ENCODE results near the gene CLEC3B. TPM values are rescaled to one million over a fixed set of nuclear protein-coding genes. Genes with fewer than 3 reads are reported as not detected.
A peak's percentile ranks its signal among the peaks of the same experiment; 100 is the strongest.

CLEC3B gene
- total and polyA plus RNA-seq, 8 donors, result 16.7 to 199 (median 27.5) TPM; not detected in 2

DNA sequence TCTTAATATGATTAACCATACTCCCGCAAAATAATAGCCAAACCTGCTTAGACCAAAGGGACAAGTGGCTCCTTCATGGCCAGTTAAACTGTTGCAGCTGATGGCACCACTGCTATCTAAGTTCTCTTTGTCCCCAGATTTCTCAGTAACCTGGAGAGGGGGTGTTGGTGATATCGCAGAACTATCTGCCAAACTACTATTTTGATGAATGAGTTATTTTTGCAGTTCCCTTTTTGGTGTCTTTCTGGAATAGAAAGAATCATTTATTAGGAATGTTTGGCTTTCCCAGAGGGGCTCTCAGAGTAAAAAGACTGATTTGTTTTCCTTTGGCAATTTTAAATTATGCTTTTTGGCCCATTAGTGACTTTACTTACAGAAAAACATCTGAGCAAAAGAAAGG, 33.0 kb downstream of the CLEC3B start:
- H3K4me1 ChIP-seq, result peaks cover 3 to 49% (median 12%) of the 10 kb centered on the region in 4 donors
- intact Hi-C loops (cut with DNase I; ENCODE audit: low total_unique reads), result no loop called here
- no peaks in the 10 kb centered on the region for H3K36me3 ChIP-seq
- WGBS, 5 donors, result 73 to 99% (median 87%) methylated on average over 2 of the region's 2 CpGs
- H3K4me3 ChIP-seq, result no peak overlapping the region
- TF ChIP-seq EP300 (IDR thresholded peaks at IDR 0.05), result no peak
- no peak for TF ChIP-seq POLR2A (IDR thresholded peaks at IDR 0.05)
- no peaks in the 10 kb centered on the region for H3K9me3 ChIP-seq
- H3K27me3 ChIP-seq, result no peaks in the 10 kb centered on the region
- no peak for DNase-seq
- H3K27ac ChIP-seq, result peak overlapping the region in 1 of 5 donors; percentile 34

- H3K36me3 ChIP-seq, result no peaks in the 10 kb centered on the region
- peaks cover 12 to 47% (median 14%) of the 10 kb centered on the region in 4 donors for H3K4me1 ChIP-seq
- DNase-seq, result no peak
- no peak overlapping the region for H3K4me3 ChIP-seq
- no peaks in the 10 kb centered on the region for H3K27me3 ChIP-seq
- no peaks in the 10 kb centered on the region for H3K9me3 ChIP-seq
- H3K27ac ChIP-seq, result peak overlapping the region in 2 of 5 donors; percentile 59 to 65
- TF ChIP-seq POLR2A (IDR thresholded peaks at IDR 0.05) (no peak), POLR2AphosphoS5 (IDR thresholded peaks at IDR 0.05) (no peak), EP300 (IDR thresholded peaks at IDR 0.05) (no peak), CTCF (IDR thresholded peaks at IDR 0.05) (no peak)
- intact Hi-C loops (cut with DNase I; ENCODE audit: low total_unique reads), result no loop called here
- whole genome bisulfite sequencing, 5 donors, result 43 to 59% (median 54%) methylated on average over 4 of the region's 4 CpGs
Observed at GRCh38 chr3:45060165-45060892, 34.2 kb downstream of the CLEC3B start.

GRCh38 chr3:45062697-45063070, 36.6 kb downstream of the CLEC3B start:
- H3K9me3 ChIP-seq, result no peaks in the 10 kb centered on the region
- no peaks in the 10 kb centered on the region for H3K27me3 ChIP-seq
- H3K4me3 ChIP-seq, result no peak overlapping the region
- DNase-seq, result no peak
- TF ChIP-seq POLR2AphosphoS5 (IDR thresholded peaks at IDR 0.05), result no peak
- TF ChIP-seq CTCF (IDR thresholded peaks at IDR 0.05), result no peak
- TF ChIP-seq EP300 (IDR thresholded peaks at IDR 0.05), result no peak
- TF ChIP-seq POLR2A (IDR thresholded peaks at IDR 0.05), result no peak
- 91 to 100% (median 97%) methylated on average over 1 of the region's 1 CpG for WGBS, 5 donors
- peaks cover 0 to 34% (median 15%) of the 10 kb centered on the region in 4 donors for H3K4me1 ChIP-seq
- intact Hi-C loops (cut with DNase I; ENCODE audit: low total_unique reads), result no loop called here
- H3K36me3 ChIP-seq, result no peaks in the 10 kb centered on the region
- peak overlapping the region in 2 of 5 donors; percentile 54 to 59 for H3K27ac ChIP-seq

DNA sequence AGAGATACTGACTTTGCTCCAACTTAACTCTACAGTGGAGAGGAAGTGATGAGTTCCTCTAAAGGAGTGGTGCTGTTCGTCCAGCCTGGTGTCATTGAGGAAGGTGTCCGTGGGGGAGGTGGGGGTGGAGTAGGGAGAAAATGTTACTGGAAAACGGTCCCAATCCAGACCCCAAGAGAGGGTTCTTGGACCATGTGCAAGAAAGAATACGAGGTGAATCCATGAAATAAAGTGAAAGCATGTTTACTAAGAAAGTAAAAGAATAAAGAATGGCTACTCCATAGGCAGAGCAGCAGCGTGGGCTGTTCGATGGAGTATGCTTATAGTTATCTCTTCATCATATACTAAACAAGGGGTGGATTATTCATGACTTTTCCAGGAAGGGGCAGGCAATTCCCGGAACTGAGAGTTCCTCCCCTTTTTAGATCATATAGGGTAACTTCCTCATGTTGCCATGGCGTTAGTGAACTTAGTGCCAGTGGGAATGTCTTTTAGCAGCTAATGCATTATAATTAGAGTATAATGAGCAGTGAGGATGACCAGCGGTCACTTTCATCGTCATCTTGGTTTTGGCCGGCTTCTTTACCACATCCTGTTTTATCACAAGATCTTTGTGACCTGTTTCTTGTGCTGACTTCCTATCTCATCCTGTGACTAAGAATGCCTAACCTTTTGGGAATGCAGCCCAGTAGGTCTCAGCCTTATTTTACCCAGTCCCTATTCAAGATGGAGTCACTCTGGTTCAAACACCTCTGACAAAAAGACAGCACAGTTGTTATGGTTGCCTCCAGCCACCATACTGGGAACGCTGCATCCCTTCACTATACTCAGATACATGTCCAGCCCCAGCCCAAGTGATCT, 38.6 kb downstream of the CLEC3B start:
- WGBS, 5 donors, result 42 to 53% (median 44%) methylated on average over 12 of the region's 12 CpGs
- no peaks in the 10 kb centered on the region for H3K27me3 ChIP-seq
- no peaks in the 10 kb centered on the region for H3K9me3 ChIP-seq
- H3K4me3 ChIP-seq, result no peak overlapping the region
- DNase-seq, result peak in 1 of 2 donors; percentile 63
- H3K36me3 ChIP-seq, result no peaks in the 10 kb centered on the region
- H3K4me1 ChIP-seq, result peaks cover 0 to 30% (median 15%) of the 10 kb centered on the region in 4 donors
- peak overlapping the region in 2 of 5 donors; percentile 56 to 61 for H3K27ac ChIP-seq
- TF ChIP-seq CTCF (IDR thresholded peaks at IDR 0.05) (no peak), POLR2AphosphoS5 (IDR thresholded peaks at IDR 0.05) (peak in 1 of 3 donors; percentile 20)
- intact Hi-C loops (cut with DNase I; ENCODE audit: low total_unique reads), result no loop called here
